Testis (tissue), 3 donors: ENCODE measurements around the gene TRIP12. TPM values are rescaled to one million over a fixed set of nuclear protein-coding genes. Genes with fewer than 3 reads are reported as not detected.
"Not testable (repeated sequence)": the region's sequence is repeated elsewhere in the genome, so short reads cannot be mapped to it uniquely, and the experiment has no call there.

ENCODE experiments used
- DNase-seq: peaks from one replicate; pipeline ENCODE4 v3.0.0-alpha.2; 2019
- H3K27ac ChIP-seq, 2 donors: fragments of 200-600 bp; sonication (generic); one replicate each; pipeline ENCODE4 v1.5.1; 2019
- H3K27me3 ChIP-seq: fragments of 200-600 bp; sonication (generic); one replicate; pipeline ENCODE4 v1.5.1; 2019
- H3K36me3 ChIP-seq: fragments of 200-600 bp; sonication (generic); one replicate; pipeline ENCODE4 v1.5.1; 2017; ENCODE audit warnings: low read depth; ENCODE audit errors: missing control alignments
- H3K4me1 ChIP-seq: fragments of 200-600 bp; sonication (generic); one replicate; pipeline ENCODE4 v1.5.1; 2019
- H3K4me3 ChIP-seq, 2 donors: fragments of 200-600 bp; sonication (generic); one replicate each; pipeline ENCODE4 v1.5.1; 2017 to 2019
- H3K9me3 ChIP-seq: fragments of 200-600 bp; sonication (generic); one replicate; pipeline ENCODE4 v1.5.1; 2017
- CTCF ChIP-seq, 3 experiments: fragments of 450-650 bp in 2 of 3; fragments of 200-600 bp in 1 of 3; sonication (generic) in 1 of 3; IDR thresholded peaks; one replicate each; pipeline ENCODE4 v1.5.1; 2016 to 2019; ENCODE audit warnings: antibody characterized with exemption in 3 of 3, mild to moderate bottlenecking in 2 of 3, moderate library complexity in 1 of 3
- POLR2A ChIP-seq: fragments of 450-650 bp; IDR thresholded peaks from one replicate; pipeline ENCODE4 v1.6.1; 2017; ENCODE audit warnings: antibody characterized with exemption, mild to moderate bottlenecking, moderate library complexity
- WGBS, 2 donors: methylation state at CpG; one replicate each; pipeline ENCODE4 v1.1.5; 2018; 5-methylcytosine and 5-hydroxymethylcytosine counted together
- intact Hi-C: fragments of 100-400 bp; cut with DNase I; formaldehyde crosslinking; loops from one replicate; pipeline ENCODE4 v1.15.1; 2023; ENCODE audit warnings: low total_unique reads
- polyA plus RNA-seq: library from polyadenylated mRNA; stranded (reverse); fragments of 350-450 nt; fragmentation: Illumina TruSeq; extraction: RNeasy Lipid Tissue Mini Kit (QIAGEN cat#74804); gene quantifications from one replicate; pipeline ENCODE4 v1.2.3, GENCODE V29; 2014; ENCODE audit warnings: low read depth, low replicate concordance; ENCODE audit not compliant: insufficient read depth
- total RNA-seq, 2 donors: library from RNA; depleted of rRNA; stranded (reverse); fragments of >200 nt; gene quantifications; one replicate each; pipeline ENCODE4 v1.2.3, GENCODE V29; 2016

Gene TRIP12
- total and polyA plus RNA-seq, 3 donors from 2014 or later = 342 to 443 (median 373) TPM

- Histone ChIP-seq H3K4me3 (no peak overlapping the region), H3K9me3 (no peaks in the 10 kb centered on the region), H3K27me3 (no peaks in the 10 kb centered on the region), H3K36me3 (no peaks in the 10 kb centered on the region), H3K4me1 (no peaks in the 10 kb centered on the region), H3K27ac (no peak overlapping the region)
- TF ChIP-seq POLR2A (no peak), CTCF (IDR thresholded peaks at IDR 0.05) (no peak)
- intact Hi-C loops = no loop called here
- 82 to 87% methylated on average over 5 of the region's 5 CpGs for WGBS, 2 donors
- DNase-seq = no peak
Observed at GRCh38 chr2:229731363-229731762, 190.4 kb downstream of the TRIP12 start.

DNA sequence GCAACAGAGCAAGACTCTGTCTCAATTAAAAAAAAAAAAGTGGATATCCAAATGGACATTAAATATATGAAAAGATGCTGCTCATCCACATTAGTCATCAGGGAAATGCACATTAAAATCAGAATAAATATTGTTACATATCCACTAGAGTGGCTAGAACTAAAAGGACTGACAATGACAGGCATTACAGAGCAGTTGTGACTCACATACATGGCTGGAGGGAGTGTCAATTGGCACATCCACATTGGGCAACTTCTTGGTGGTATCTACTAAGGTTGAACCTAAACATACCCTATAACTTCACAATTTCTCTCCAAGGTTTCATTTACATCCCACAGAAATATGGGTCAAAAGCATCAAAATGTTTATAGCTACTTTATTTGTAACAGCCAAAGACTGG, 193.4 kb downstream of the TRIP12 start:
- H3K4me1 ChIP-seq = no peaks in the 10 kb centered on the region
- TF ChIP-seq POLR2A = no peak
- no peak for TF ChIP-seq CTCF (IDR thresholded peaks at IDR 0.05)
- DNase-seq = no peak
- no peaks in the 10 kb centered on the region for H3K36me3 ChIP-seq
- no peaks in the 10 kb centered on the region for H3K27me3 ChIP-seq
- no peaks in the 10 kb centered on the region for H3K9me3 ChIP-seq
- H3K4me3 ChIP-seq = no peak overlapping the region
- H3K27ac ChIP-seq = no peak overlapping the region
- intact Hi-C loops = no loop called here

GRCh38 chr2:229726643-229727042, 195.2 kb downstream of the TRIP12 start:
- no peaks in the 10 kb centered on the region for H3K27me3 ChIP-seq
- WGBS, 2 donors = 89 to 92% methylated on average over 2 of the region's 2 CpGs
- H3K4me3 ChIP-seq = no peak overlapping the region
- no peaks in the 10 kb centered on the region for H3K4me1 ChIP-seq
- no peak for TF ChIP-seq CTCF (IDR thresholded peaks at IDR 0.05)
- no peak for TF ChIP-seq POLR2A
- intact Hi-C loops = no loop called here
- no peaks in the 10 kb centered on the region for H3K9me3 ChIP-seq
- no peak overlapping the region for H3K27ac ChIP-seq
- DNase-seq = no peak
- no peaks in the 10 kb centered on the region for H3K36me3 ChIP-seq

DNA sequence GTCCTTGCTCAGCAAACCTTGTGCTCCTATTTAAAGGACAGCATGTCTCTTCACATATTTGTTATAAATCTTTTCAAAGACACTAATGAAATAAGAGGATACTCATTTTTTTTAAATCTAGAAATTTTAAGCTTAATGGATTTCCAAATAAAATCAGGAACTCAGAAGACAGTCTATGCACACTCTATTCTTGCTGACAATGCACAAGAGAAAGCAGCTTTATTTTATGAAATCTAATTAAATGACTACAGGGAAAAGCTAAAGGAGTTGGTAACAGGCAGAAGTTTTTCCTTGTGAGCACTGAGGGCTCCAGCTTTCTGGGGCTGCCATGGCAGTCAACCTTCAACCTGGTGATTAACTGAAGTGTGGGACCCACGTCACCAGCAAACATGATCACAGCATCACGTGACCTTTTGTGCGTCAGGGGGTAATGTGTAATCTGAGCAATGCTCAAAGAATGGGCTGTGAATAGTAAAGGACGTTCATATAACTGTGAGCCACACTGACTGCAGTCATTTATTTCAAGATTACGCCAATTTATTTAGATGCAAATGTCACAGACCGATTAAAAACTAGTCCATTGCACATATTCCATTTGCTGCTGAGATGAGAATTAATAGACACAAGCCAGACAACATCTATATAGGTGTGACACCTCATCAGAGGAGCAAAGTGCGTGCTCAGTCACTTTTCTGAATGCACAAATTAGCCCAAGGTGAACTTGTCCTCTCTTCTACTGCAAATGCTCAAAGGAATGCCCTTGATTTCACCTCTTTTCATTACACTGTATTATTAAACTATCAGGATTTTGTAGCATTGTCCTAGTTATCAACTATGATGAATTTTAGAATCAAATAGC, 195.9 kb downstream of the TRIP12 start:
- no peaks in the 10 kb centered on the region for H3K36me3 ChIP-seq
- no peak for DNase-seq
- 73 to 74% methylated on average over 6 to 7 of the region's 7 CpGs for WGBS, 2 donors
- intact Hi-C loops = no loop called here
- H3K27me3 ChIP-seq = no peaks in the 10 kb centered on the region
- H3K4me3 ChIP-seq = no peak overlapping the region
- TF ChIP-seq CTCF (IDR thresholded peaks at IDR 0.05) (no peak), POLR2A (no peak)
- H3K27ac ChIP-seq = no peak overlapping the region
- H3K4me1 ChIP-seq = no peaks in the 10 kb centered on the region
- no peaks in the 10 kb centered on the region for H3K9me3 ChIP-seq

GRCh38 chr2:229723192-229723591, 198.6 kb downstream of the TRIP12 start:
- H3K36me3 ChIP-seq, H3K9me3 ChIP-seq, DNase-seq, H3K4me1 ChIP-seq, intact Hi-C loops, H3K27me3 ChIP-seq, H3K27ac ChIP-seq, H3K4me3 ChIP-seq: not testable (repeated sequence)
- WGBS, 2 donors = 89 to 92% methylated on average over 3 of the region's 3 CpGs
